ENCODE results near the gene PAM.
A peak's percentile ranks its signal among the peaks of the same experiment; 100 is the strongest.

The PAM gene

GRCh38 chr5:102792705-102793104 is 37.6 kb downstream of the PAM start:
- ATAC-seq (replicated peaks; ENCODE audit: extremely low read depth, poor library complexity, severe bottlenecking) (peak; percentile 78), DNase-seq (ENCODE audit: low spot score in 2 of 2) (no peak)
- no peaks in the 10 kb centered on the region for H3K9me3 Mint-ChIP-seq
- H3K27ac Mint-ChIP-seq (ENCODE audit: low read depth) = no peak overlapping the region
- H3K4me3 Mint-ChIP-seq = no peak overlapping the region
- H3K27me3 Mint-ChIP-seq = no peaks in the 10 kb centered on the region
- peaks cover 26% of the 10 kb centered on the region for H3K4me1 Mint-ChIP-seq
- H3K36me3 Mint-ChIP-seq (ENCODE audit: insufficient read depth) = no peaks in the 10 kb centered on the region

GRCh38 chr5:102794047-102794446 is 38.9 kb downstream of the PAM start:
- Mint-ChIP-seq H3K27me3 (no peaks in the 10 kb centered on the region), H3K9me3 (no peaks in the 10 kb centered on the region), H3K4me3 (no peak overlapping the region), H3K27ac (ENCODE audit: low read depth) (no peak overlapping the region), H3K36me3 (ENCODE audit: insufficient read depth) (no peaks in the 10 kb centered on the region), H3K4me1 (peaks cover 39% of the 10 kb centered on the region)
- ATAC-seq (replicated peaks; ENCODE audit: extremely low read depth, poor library complexity, severe bottlenecking) (no peak), DNase-seq (ENCODE audit: low spot score in 2 of 2) (no peak)

GRCh38 chr5:102794677-102795331 is 39.7 kb downstream of the PAM start:
- Mint-ChIP-seq H3K27ac (ENCODE audit: low read depth) (no peak overlapping the region), H3K36me3 (ENCODE audit: insufficient read depth) (no peaks in the 10 kb centered on the region), H3K4me1 (peaks cover 37% of the 10 kb centered on the region), H3K4me3 (no peak overlapping the region), H3K9me3 (no peaks in the 10 kb centered on the region), H3K27me3 (no peaks in the 10 kb centered on the region)
- ATAC-seq (replicated peaks; ENCODE audit: extremely low read depth, poor library complexity, severe bottlenecking) (no peak), DNase-seq (ENCODE audit: low spot score in 2 of 2) (no peak)

- Mint-ChIP-seq H3K27me3 (no peaks in the 10 kb centered on the region), H3K9me3 (no peaks in the 10 kb centered on the region), H3K27ac (ENCODE audit: low read depth) (no peak overlapping the region), H3K36me3 (ENCODE audit: insufficient read depth) (no peaks in the 10 kb centered on the region), H3K4me1 (peaks cover 44% of the 10 kb centered on the region), H3K4me3 (no peak overlapping the region)
- ATAC-seq (replicated peaks; ENCODE audit: extremely low read depth, poor library complexity, severe bottlenecking) (no peak), DNase-seq (ENCODE audit: low spot score in 2 of 2) (no peak)
These were observed 40.4 kb downstream of the PAM start for GRCh38 chr5:102795526-102795925.

GRCh38 chr5:102796009-102796408 is 40.9 kb downstream of the PAM start:
- Mint-ChIP-seq H3K9me3 (no peaks in the 10 kb centered on the region), H3K4me3 (no peak overlapping the region), H3K4me1 (peaks cover 47% of the 10 kb centered on the region), H3K27ac (ENCODE audit: low read depth) (no peak overlapping the region), H3K27me3 (no peaks in the 10 kb centered on the region), H3K36me3 (ENCODE audit: insufficient read depth) (no peaks in the 10 kb centered on the region)
- DNase-seq (ENCODE audit: low spot score in 2 of 2) = no peak
- no peak for ATAC-seq (replicated peaks; ENCODE audit: extremely low read depth, poor library complexity, severe bottlenecking)

- Mint-ChIP-seq H3K36me3 (ENCODE audit: insufficient read depth) (no peaks in the 10 kb centered on the region), H3K27ac (ENCODE audit: low read depth) (no peak overlapping the region), H3K4me1 (peaks cover 51% of the 10 kb centered on the region), H3K4me3 (no peak overlapping the region), H3K27me3 (no peaks in the 10 kb centered on the region), H3K9me3 (no peaks in the 10 kb centered on the region)
- ATAC-seq (replicated peaks; ENCODE audit: extremely low read depth, poor library complexity, severe bottlenecking) (no peak), DNase-seq (ENCODE audit: low spot score in 2 of 2) (no peak)
These were observed 41.4 kb downstream of the PAM start for GRCh38 chr5:102796498-102796897.

GRCh38 chr5:102797322-102797884 is 42.3 kb downstream of the PAM start:
- no peaks in the 10 kb centered on the region for H3K27me3 Mint-ChIP-seq
- H3K36me3 Mint-ChIP-seq (ENCODE audit: insufficient read depth) = no peaks in the 10 kb centered on the region
- no peak overlapping the region for H3K27ac Mint-ChIP-seq (ENCODE audit: low read depth)
- no peak overlapping the region for H3K4me3 Mint-ChIP-seq
- ATAC-seq (replicated peaks; ENCODE audit: extremely low read depth, poor library complexity, severe bottlenecking) (no peak), DNase-seq (ENCODE audit: low spot score in 2 of 2) (no peak)
- peaks cover 53% of the 10 kb centered on the region for H3K4me1 Mint-ChIP-seq
- H3K9me3 Mint-ChIP-seq = no peaks in the 10 kb centered on the region

- Mint-ChIP-seq H3K27me3 (no peaks in the 10 kb centered on the region), H3K27ac (ENCODE audit: low read depth) (no peak overlapping the region), H3K36me3 (ENCODE audit: insufficient read depth) (no peaks in the 10 kb centered on the region), H3K4me3 (no peak overlapping the region), H3K4me1 (peaks cover 51% of the 10 kb centered on the region), H3K9me3 (no peaks in the 10 kb centered on the region)
- DNase-seq (ENCODE audit: low spot score in 2 of 2) (no peak), ATAC-seq (replicated peaks; ENCODE audit: extremely low read depth, poor library complexity, severe bottlenecking) (no peak)
These were observed 43.1 kb downstream of the PAM start for GRCh38 chr5:102798104-102798785.

GRCh38 chr5:102799017-102799416 is 43.9 kb downstream of the PAM start:
- H3K4me1 Mint-ChIP-seq = peaks cover 59% of the 10 kb centered on the region
- no peaks in the 10 kb centered on the region for H3K27me3 Mint-ChIP-seq
- H3K4me3 Mint-ChIP-seq = no peak overlapping the region
- H3K36me3 Mint-ChIP-seq (ENCODE audit: insufficient read depth) = no peaks in the 10 kb centered on the region
- no peaks in the 10 kb centered on the region for H3K9me3 Mint-ChIP-seq
- no peak overlapping the region for H3K27ac Mint-ChIP-seq (ENCODE audit: low read depth)
- DNase-seq (ENCODE audit: low spot score in 2 of 2) = no peak
- ATAC-seq (replicated peaks; ENCODE audit: extremely low read depth, poor library complexity, severe bottlenecking) = no peak

- DNase-seq (ENCODE audit: low spot score in 2 of 2) (no peak), ATAC-seq (replicated peaks; ENCODE audit: extremely low read depth, poor library complexity, severe bottlenecking) (no peak)
- Mint-ChIP-seq H3K4me3 (no peak overlapping the region), H3K9me3 (no peaks in the 10 kb centered on the region), H3K27ac (ENCODE audit: low read depth) (no peak overlapping the region), H3K36me3 (ENCODE audit: insufficient read depth) (peaks cover under 1% of the 10 kb centered on the region), H3K27me3 (no peaks in the 10 kb centered on the region), H3K4me1 (peaks cover 63% of the 10 kb centered on the region)
These were observed 45.3 kb downstream of the PAM start for GRCh38 chr5:102800427-102800826.

- Mint-ChIP-seq H3K4me3 (peak overlapping the region; percentile 33), H3K27me3 (no peaks in the 10 kb centered on the region), H3K27ac (ENCODE audit: low read depth) (no peak overlapping the region), H3K36me3 (ENCODE audit: insufficient read depth) (peaks cover 2% of the 10 kb centered on the region), H3K9me3 (no peaks in the 10 kb centered on the region), H3K4me1 (peaks cover 62% of the 10 kb centered on the region)
- DNase-seq (ENCODE audit: low spot score in 2 of 2) = peak in 1 of 2 donors; percentile 25
- ATAC-seq (replicated peaks; ENCODE audit: extremely low read depth, poor library complexity, severe bottlenecking) = peak; percentile 100
These were observed 46.3 kb downstream of the PAM start for GRCh38 chr5:102801371-102801770.

GRCh38 chr5:102802708-102803458 is 47.8 kb downstream of the PAM start:
- peaks cover 2% of the 10 kb centered on the region for H3K36me3 Mint-ChIP-seq (ENCODE audit: insufficient read depth)
- no peak for DNase-seq (ENCODE audit: low spot score in 2 of 2)

More at GRCh38 chr5:102802708-102803458, 47.8 kb downstream of the PAM start:
- no peaks in the 10 kb centered on the region for H3K9me3 Mint-ChIP-seq
- no peak overlapping the region for H3K27ac Mint-ChIP-seq (ENCODE audit: low read depth)
- no peak for ATAC-seq (replicated peaks; ENCODE audit: extremely low read depth, poor library complexity, severe bottlenecking)
- H3K27me3 Mint-ChIP-seq = no peaks in the 10 kb centered on the region
- no peak overlapping the region for H3K4me3 Mint-ChIP-seq
- H3K4me1 Mint-ChIP-seq = peaks cover 66% of the 10 kb centered on the region
